Endothelial cell of umbilical vein (primary cell): ENCODE results near the gene MALT1.

Source experiments
- EZH2 ChIP-seq: IDR thresholded peaks from 2 replicates; pipeline ENCODE4 v1.6.1; 2012; ENCODE audit warnings: borderline replicate concordance, low read depth, mild to moderate bottlenecking, moderate library complexity, low read length, inconsistent platforms; ENCODE audit not compliant: severe bottlenecking
- FOS ChIP-seq: IDR thresholded peaks from 2 replicates; pipeline ENCODE4 v1.6.1; 2011; ENCODE audit warnings: mild to moderate bottlenecking, low read length, moderate library complexity, borderline replicate concordance; ENCODE audit not compliant: insufficient read depth
- POLR2AphosphoS5 ChIP-seq: IDR thresholded peaks from 2 replicates; pipeline ENCODE4 v1.6.1; 2012; ENCODE audit warnings: low read depth, mild to moderate bottlenecking, control low read depth, low read length, moderate library complexity; ENCODE audit not compliant: insufficient read depth
- TF ChIP-seq, protein P1 (sequence below), 2 donors: IDR thresholded peaks; 1 replicate in 1 of 2; 2 replicates in 1 of 2; pipeline ENCODE4 v1.5.1; 2011; ENCODE audit warnings: low read length in 2 of 2, mild to moderate bottlenecking in 2 of 2, moderate library complexity in 2 of 2, control low read depth in 1 of 2, inconsistent platforms in 1 of 2, low read depth in 1 of 2; ENCODE audit not compliant: insufficient read depth in 1 of 2; ENCODE audit errors: extremely low read depth in 1 of 2

DNA sequence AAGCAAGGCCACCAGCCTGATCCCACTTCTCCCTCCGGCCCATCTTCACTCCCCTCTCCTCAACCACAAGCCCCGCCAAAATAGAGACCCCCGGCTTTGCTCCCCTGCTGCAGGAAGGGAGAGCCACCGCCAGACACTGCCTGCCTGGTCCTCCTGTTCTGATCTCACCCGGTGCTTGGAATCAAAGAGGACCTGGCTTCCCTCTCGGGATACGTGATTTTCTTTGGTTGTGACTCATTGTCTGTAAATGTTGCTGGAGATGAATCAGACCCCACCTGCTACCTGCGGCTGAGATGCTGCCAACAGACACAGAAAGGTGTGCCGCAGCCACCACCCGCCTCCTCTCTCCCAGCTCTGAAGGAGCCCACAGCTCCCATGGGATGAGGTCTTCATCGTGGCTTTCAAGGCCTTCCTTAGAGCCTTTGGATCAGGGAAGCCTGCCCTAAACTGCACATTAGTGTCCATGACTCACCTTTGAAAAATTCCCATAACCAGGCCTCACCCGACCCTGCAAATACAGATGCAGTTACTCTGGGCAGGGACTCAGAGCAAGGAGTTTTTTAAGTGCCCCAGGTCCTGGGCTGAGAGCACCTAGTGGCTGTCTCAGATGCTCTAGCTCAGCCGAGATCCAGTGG, 114.0 kb downstream of the MALT1 start:
- TF ChIP-seq, protein P1, sequence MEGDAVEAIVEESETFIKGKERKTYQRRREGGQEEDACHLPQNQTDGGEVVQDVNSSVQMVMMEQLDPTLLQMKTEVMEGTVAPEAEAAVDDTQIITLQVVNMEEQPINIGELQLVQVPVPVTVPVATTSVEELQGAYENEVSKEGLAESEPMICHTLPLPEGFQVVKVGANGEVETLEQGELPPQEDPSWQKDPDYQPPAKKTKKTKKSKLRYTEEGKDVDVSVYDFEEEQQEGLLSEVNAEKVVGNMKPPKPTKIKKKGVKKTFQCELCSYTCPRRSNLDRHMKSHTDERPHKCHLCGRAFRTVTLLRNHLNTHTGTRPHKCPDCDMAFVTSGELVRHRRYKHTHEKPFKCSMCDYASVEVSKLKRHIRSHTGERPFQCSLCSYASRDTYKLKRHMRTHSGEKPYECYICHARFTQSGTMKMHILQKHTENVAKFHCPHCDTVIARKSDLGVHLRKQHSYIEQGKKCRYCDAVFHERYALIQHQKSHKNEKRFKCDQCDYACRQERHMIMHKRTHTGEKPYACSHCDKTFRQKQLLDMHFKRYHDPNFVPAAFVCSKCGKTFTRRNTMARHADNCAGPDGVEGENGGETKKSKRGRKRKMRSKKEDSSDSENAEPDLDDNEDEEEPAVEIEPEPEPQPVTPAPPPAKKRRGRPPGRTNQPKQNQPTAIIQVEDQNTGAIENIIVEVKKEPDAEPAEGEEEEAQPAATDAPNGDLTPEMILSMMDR (IDR thresholded peaks at IDR 0.05; ENCODE audit: extremely low read depth in 1 of 2, insufficient read depth in 1 of 2, low read depth in 1 of 2, low read length in 2 of 2): no peak
- peak; percentile 81 for TF ChIP-seq FOS
- TF ChIP-seq POLR2AphosphoS5: peak; percentile 20
- no peak for TF ChIP-seq EZH2
